GM12801 (cell line): Measurements from ENCODE around the gene SV2A.

Experiments
- TF ChIP-seq, protein P1 (sequence below): IDR thresholded peaks from one replicate; pipeline ENCODE4 v1.5.1; 2011; ENCODE audit warnings: control low read depth; ENCODE audit not compliant: insufficient read length; ENCODE audit errors: extremely low read depth

Gene SV2A

DNA sequence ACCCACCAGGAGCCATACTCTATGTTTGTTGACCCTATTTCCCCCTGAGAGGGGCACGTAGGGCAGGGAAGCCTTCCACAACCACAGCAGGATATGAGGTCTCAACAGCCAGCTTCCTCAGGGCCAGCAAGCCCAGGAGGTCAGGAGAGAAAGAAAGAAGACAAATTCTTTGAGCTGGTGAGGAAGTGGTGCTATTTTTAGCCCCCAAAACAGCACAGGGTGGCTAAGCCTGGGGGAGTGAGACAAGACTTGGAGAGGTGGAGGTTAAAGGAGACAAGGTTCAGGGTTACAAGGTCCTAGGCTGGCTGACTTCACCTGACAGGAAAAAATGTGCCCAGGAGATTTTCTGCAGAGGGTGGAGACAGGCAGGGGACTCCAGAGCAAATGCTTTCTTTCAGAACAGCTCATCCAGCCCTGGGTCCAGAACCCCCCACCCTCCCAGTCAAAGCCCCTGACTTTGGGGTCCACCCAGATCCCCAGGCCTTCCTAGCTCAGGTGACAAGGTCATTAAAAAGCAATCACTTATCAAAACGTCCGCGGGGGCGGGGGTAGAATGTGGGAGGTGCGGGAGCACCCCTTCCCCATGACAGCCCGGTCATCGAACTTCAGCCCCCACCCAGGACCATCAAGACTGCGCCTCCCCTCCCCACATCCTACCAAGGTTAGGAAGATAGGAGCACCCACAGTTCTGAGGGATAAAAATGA lies 1.3 kb downstream of the SV2A start:
- TF ChIP-seq, protein P1, sequence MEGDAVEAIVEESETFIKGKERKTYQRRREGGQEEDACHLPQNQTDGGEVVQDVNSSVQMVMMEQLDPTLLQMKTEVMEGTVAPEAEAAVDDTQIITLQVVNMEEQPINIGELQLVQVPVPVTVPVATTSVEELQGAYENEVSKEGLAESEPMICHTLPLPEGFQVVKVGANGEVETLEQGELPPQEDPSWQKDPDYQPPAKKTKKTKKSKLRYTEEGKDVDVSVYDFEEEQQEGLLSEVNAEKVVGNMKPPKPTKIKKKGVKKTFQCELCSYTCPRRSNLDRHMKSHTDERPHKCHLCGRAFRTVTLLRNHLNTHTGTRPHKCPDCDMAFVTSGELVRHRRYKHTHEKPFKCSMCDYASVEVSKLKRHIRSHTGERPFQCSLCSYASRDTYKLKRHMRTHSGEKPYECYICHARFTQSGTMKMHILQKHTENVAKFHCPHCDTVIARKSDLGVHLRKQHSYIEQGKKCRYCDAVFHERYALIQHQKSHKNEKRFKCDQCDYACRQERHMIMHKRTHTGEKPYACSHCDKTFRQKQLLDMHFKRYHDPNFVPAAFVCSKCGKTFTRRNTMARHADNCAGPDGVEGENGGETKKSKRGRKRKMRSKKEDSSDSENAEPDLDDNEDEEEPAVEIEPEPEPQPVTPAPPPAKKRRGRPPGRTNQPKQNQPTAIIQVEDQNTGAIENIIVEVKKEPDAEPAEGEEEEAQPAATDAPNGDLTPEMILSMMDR, result no peak

DNA sequence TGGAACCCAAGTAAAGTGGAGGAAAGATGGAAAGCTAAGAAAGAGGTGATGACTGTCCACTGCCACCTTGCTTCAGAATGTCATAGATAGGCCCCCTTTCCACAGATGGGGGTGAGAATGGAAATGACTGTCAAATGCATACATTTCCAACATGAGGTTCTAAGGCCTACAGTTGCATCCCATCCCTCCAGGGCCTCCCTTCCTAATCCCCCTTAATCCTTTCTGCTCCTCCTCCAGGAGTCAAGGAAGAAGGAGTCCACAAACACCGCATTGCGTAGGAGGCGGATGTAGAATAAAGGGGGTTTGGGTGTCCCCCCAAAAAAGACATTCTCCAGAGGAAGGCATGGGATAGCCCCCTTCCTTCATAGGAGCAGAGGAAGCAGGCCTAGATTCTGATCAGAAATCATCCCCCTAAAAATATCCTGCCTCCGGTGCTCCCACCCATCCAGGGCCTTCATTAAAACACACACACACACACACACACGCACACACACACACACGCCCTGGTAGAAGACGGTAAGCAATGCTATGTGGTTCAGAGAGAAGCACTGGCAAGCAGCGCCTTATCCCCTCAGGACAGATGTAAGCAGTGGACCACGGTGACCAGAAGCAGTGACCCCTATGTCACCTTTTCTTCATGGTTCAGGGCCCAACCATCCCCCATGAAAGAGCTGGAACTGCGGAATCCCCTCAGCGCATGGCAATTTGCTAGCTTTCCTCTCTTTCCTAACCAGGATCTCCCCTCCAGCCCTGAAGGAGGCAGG lies 2.0 kb downstream of the SV2A start:
- TF ChIP-seq, protein P1, result no peak

DNA sequence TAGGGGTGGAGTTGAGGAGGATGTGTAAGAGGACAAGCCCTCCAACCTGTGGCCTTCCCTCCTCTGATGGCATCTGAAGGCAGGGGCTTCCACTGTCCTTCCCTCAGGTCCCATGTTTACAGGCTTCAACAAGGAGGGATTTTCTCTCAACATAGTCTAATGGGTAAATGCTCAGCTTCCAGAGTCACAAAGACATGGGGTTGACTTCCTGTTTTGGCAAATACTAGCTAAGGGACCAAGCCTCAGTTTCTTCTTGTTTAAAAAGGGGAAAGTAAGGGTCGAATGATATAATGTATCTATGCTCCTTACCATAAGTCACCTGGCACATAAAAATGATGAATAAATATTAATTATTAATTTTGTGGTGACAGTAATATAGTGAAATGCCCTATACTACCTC lies 3.1 kb downstream of the SV2A start:
- TF ChIP-seq, protein P1, result no peak

DNA sequence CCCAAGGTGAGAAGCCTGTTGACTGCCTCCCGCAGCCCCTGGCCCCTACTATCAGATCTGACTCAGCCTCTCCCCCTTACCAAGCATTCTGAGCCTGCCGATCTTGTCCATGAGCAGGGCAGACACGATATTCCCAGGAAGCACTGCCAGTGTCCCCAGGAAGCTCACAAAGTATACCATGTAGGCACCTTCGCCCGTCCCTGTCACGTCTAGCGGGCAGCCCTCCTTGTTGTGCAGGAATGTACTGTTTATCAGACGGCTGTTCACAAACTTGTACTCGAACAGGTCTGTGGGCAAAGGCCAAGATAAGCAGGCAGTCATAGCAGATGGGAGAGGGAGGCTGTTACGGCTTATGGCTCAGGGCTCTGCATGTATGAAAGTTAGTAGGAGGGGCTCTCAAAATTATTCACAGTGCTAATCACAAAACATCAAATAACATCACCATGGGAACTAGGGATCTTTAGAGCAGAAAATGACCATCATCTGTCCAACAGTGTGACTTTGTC lies 11.0 kb downstream of the SV2A start:
- TF ChIP-seq, protein P1, result no peak

DNA sequence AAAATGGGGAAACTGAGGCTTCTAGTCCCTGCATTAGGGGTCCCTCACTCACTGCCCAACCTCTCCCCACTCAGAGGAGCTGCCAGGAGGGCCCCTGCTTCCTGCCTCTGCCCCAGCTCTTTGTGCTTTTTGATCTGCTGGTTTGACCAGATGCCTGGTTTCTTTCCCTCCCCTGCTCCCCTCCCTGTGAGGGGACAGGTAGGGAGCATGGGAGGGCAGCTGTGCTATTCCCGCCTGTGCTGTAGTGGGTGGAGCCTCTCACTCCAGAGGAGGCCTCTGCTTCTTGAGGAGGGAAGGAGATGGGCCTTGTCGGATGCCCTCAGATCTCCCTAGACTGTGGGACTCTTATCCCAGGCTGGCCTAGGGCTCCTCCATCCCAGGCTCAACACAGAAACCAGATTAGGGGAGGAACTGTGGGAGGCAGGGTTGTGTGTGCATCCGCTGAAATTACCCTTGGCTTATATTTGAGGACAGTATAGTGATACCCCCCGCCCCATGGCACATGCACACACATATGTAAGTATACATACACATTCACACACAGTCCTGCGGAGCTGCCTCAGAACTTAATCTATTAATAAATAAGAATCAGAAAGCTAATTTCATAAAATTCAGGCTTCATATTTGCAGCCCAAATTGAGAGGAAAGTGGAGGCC lies 13.7 kb downstream of the SV2A start:
- TF ChIP-seq, protein P1, result no peak

DNA sequence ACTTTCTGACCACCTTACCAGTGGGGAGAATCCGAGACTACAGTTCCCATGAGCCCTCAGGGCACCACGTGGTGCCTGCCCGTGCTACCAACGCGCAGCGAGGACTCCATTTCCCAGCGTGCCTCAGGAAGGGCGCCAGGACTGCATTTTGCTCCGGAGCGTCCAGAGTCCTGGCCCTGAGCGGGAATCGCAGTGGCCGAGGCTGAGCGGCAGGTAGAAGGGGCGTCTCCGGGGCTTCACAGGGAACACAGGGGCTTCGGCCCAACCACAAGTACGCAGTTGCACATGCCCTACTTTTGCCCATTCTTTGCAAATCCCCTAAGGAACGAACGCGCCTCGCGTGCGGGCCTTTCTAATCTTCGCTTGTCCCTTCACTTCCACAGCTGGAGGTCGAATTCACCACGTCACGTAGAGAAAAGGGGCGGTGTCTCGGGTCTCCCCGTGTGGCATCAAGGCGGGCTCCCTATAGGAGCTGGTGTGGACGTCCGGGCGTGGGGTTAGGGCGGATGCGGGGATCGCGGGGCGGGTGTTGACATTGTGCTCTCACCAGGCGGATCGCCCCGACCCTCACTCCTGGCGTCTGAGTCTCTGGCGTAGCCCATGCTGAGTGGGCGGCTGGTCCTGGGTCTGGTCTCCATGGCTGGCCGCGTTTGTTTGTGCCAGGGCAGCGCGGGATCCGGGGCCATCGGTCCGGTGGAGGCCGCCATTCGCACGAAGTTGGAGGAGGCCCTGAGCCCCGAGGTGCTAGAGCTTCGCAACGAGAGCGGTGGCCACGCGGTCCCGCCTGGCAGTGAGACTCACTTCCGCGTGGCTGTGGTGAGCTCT lies 18.0 kb downstream of the SV2A start, which contains the start of gene BOLA1:
BOLA1 (plus strand) TSS at position 109 of the 825 bp plus-strand sequence; CDS start at position 601, 492 bp downstream.
- TF ChIP-seq, protein P1, result no peak
